Neural cell (in vitro differentiated cells): ENCODE results near the gene FAM53B. TPM values are rescaled to one million over a fixed set of nuclear protein-coding genes. Genes with fewer than 3 reads are reported as not detected.

ENCODE experiments used
- H2AFZ ChIP-seq: fragments of 200-600, 300-800 bp; sonication (generic), shearing (Covaris generic); 2 replicates; pipeline ENCODE4 v1.6.0; 2014; ENCODE audit warnings: low read depth, mild to moderate bottlenecking, antibody characterized with exemption, low read length, moderate library complexity
- H3F3A ChIP-seq: fragments of 200-600 bp; shearing (Covaris generic); 2 replicates; pipeline ENCODE4 v1.6.1; 2016; ENCODE audit warnings: mild to moderate bottlenecking, moderate library complexity, mixed read lengths, antibody characterized with exemption, low read length; ENCODE audit not compliant: insufficient read depth, poor library complexity, severe bottlenecking
- H3K27ac ChIP-seq: fragments of 200-600, 300-800 bp; sonication (generic), shearing (Covaris generic); 2 replicates; pipeline ENCODE4 v1.5.1; 2014; ENCODE audit warnings: mild to moderate bottlenecking, low read length, moderate library complexity
- H3K27me3 ChIP-seq: fragments of 300-800, 200-600 bp; sonication (generic), shearing (Covaris generic); 2 replicates; pipeline ENCODE4 v1.6.0; 2014; ENCODE audit warnings: mild to moderate bottlenecking, low read depth, low read length, moderate library complexity; ENCODE audit not compliant: insufficient read depth
- H3K36me3 ChIP-seq: fragments of 300-800, 200-600 bp; sonication (generic), shearing (Covaris generic); 2 replicates; pipeline ENCODE4 v1.5.1; 2014; ENCODE audit warnings: mild to moderate bottlenecking, antibody characterized with exemption, low read length, moderate library complexity; ENCODE audit not compliant: insufficient read depth
- H3K4me2 ChIP-seq: fragments of 300-800, 200-600 bp; sonication (generic), shearing (Covaris generic); 2 replicates; pipeline ENCODE4 v1.6.0; 2014; ENCODE audit warnings: mild to moderate bottlenecking, low read length
- H3K4me3 ChIP-seq: fragments of 300-800, 200-600 bp; sonication (generic), shearing (Covaris generic); 2 replicates; pipeline ENCODE4 v1.5.1; 2014; ENCODE audit warnings: mild to moderate bottlenecking, low read length, moderate library complexity
- H3K79me2 ChIP-seq: fragments of 200-600 bp; shearing (Covaris generic); replicated peaks from 2 replicates; pipeline ENCODE4 v1.6.0; 2014; ENCODE audit warnings: mild to moderate bottlenecking, low read length, moderate library complexity; ENCODE audit not compliant: insufficient read depth
- H3K9ac ChIP-seq: fragments of 300-800, 200-600 bp; sonication (generic), shearing (Covaris generic); 2 replicates; pipeline ENCODE4 v1.6.1; 2016; ENCODE audit warnings: mild to moderate bottlenecking, low read length, mixed read lengths
- H3K9me2 ChIP-seq: fragments of 200-600 bp; shearing (Covaris generic); 2 replicates; pipeline ENCODE4 v1.6.1; 2016; ENCODE audit warnings: mild to moderate bottlenecking, low read length, mixed read lengths; ENCODE audit not compliant: insufficient read depth
- H3K9me3 ChIP-seq: fragments of 200-600, 300-800 bp; sonication (generic), shearing (Covaris generic); 2 replicates; pipeline ENCODE4 v1.6.1; 2016; ENCODE audit warnings: mild to moderate bottlenecking, mixed run types, low read length, moderate library complexity, mixed read lengths
- H4K20me1 ChIP-seq: fragments of 200-600 bp; shearing (Covaris generic); 2 replicates; pipeline ENCODE4 v1.6.1; 2016; ENCODE audit warnings: mild to moderate bottlenecking, mixed run types; ENCODE audit not compliant: insufficient read depth
- EP300 ChIP-seq: fragments of 450-650 bp; conservative IDR thresholded peaks from 2 replicates; pipeline ENCODE4 v1.6.1; 2014; ENCODE audit warnings: antibody characterized with exemption, mild to moderate bottlenecking, moderate library complexity; ENCODE audit not compliant: poor library complexity, severe bottlenecking
- EZH2 ChIP-seq: fragments of 200-600, 300-800 bp; shearing (Covaris generic), sonication (generic); IDR thresholded peaks from 2 replicates; pipeline ENCODE4 v1.6.1; 2014; ENCODE audit warnings: antibody characterized with exemption, low read length, borderline replicate concordance, mild to moderate bottlenecking; ENCODE audit not compliant: insufficient read depth, poor library complexity, severe bottlenecking
- MXI1 ChIP-seq: fragments of 450-650 bp; conservative IDR thresholded peaks from 2 replicates; pipeline ENCODE4 v1.6.1; 2014; ENCODE audit warnings: antibody characterized with exemption, mild to moderate bottlenecking; ENCODE audit not compliant: poor library complexity, severe bottlenecking
- POLR2AphosphoS5 ChIP-seq: IDR thresholded peaks from 2 replicates; pipeline ENCODE4 v1.6.1; 2012
- RAD21 ChIP-seq: fragments of 450-650 bp; conservative IDR thresholded peaks from 2 replicates; pipeline ENCODE4 v1.6.1; 2014; ENCODE audit warnings: antibody characterized with exemption, mild to moderate bottlenecking, moderate library complexity
- SMC3 ChIP-seq: fragments of 450-650 bp; conservative IDR thresholded peaks from 2 replicates; pipeline ENCODE4 v1.6.1; 2014; ENCODE audit warnings: antibody characterized with exemption, mild to moderate bottlenecking, moderate library complexity; ENCODE audit not compliant: poor library complexity
- TAF1 ChIP-seq: IDR thresholded peaks from 2 replicates; pipeline ENCODE4 v1.6.1; 2012; ENCODE audit warnings: low read depth
- polyA plus RNA-seq: library from polyadenylated mRNA; depleted of rRNA; stranded (reverse); fragments of >200 nt; gene quantifications from 2 replicates; pipeline ENCODE4 v1.2.3, GENCODE V29; 2014
- TF ChIP-seq, protein P1 (sequence below): fragments of 450-650 bp; IDR thresholded peaks from 2 replicates; pipeline ENCODE4 v1.5.1; 2014; ENCODE audit warnings: antibody characterized with exemption, mild to moderate bottlenecking, moderate library complexity; ENCODE audit not compliant: poor library complexity, severe bottlenecking
- TF ChIP-seq, protein P2 (sequence below): IDR thresholded peaks from 2 replicates; pipeline ENCODE4 v1.6.1; 2012; ENCODE audit warnings: borderline replicate concordance

FAM53B gene
- polyA plus RNA-seq, 1 donor from 2014 or later = 21.8 TPM

DNA sequence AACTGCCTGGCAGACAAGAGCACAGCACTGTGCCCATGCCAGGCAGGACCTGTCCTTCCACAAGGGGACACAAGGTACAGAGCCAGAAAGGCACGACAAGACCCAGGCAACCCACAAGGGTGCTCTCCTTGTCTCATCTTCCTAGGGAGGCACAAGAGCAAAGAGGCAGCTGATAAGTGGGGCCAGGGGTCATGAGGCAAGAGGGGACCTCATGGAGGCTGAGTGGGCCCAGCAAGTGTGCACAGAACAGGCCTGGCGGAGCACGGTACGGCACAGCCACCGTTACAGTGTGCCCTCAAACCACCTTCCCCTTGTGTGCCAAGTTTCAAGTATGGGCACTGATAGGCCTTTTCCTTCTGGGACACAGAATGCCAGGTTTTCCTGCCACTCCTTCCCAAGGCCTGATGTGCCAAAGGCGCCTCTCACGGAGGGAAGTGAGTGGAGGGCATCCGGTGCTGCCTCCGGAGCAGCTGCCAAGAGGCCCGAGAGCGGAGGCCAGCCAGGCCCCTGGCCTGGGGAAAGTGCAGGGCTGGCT lies 75.6 kb downstream of the FAM53B start:
- Histone ChIP-seq H3K9me3 (no peaks in the 10 kb centered on the region), H3K36me3 (no peaks in the 10 kb centered on the region), H3F3A (no peaks in the 10 kb centered on the region), H3K9me2 (no peaks in the 10 kb centered on the region), H3K27ac (no peak overlapping the region), H3K4me2 (no peak overlapping the region), H2AFZ (no peak overlapping the region), H3K4me3 (no peak overlapping the region), H3K27me3 (no peaks in the 10 kb centered on the region), H3K9ac (no peak overlapping the region), H4K20me1 (peaks cover 3% of the 10 kb centered on the region), H3K79me2 (no peaks in the 10 kb centered on the region)
- TF ChIP-seq MXI1 (no peak), SMC3 (no peak), EZH2 (no peak), POLR2AphosphoS5 (no peak), TAF1 (no peak), EP300 (no peak), RAD21 (no peak)
- TF ChIP-seq, protein P1, sequence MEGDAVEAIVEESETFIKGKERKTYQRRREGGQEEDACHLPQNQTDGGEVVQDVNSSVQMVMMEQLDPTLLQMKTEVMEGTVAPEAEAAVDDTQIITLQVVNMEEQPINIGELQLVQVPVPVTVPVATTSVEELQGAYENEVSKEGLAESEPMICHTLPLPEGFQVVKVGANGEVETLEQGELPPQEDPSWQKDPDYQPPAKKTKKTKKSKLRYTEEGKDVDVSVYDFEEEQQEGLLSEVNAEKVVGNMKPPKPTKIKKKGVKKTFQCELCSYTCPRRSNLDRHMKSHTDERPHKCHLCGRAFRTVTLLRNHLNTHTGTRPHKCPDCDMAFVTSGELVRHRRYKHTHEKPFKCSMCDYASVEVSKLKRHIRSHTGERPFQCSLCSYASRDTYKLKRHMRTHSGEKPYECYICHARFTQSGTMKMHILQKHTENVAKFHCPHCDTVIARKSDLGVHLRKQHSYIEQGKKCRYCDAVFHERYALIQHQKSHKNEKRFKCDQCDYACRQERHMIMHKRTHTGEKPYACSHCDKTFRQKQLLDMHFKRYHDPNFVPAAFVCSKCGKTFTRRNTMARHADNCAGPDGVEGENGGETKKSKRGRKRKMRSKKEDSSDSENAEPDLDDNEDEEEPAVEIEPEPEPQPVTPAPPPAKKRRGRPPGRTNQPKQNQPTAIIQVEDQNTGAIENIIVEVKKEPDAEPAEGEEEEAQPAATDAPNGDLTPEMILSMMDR = no peak
- TF ChIP-seq, protein P2, sequence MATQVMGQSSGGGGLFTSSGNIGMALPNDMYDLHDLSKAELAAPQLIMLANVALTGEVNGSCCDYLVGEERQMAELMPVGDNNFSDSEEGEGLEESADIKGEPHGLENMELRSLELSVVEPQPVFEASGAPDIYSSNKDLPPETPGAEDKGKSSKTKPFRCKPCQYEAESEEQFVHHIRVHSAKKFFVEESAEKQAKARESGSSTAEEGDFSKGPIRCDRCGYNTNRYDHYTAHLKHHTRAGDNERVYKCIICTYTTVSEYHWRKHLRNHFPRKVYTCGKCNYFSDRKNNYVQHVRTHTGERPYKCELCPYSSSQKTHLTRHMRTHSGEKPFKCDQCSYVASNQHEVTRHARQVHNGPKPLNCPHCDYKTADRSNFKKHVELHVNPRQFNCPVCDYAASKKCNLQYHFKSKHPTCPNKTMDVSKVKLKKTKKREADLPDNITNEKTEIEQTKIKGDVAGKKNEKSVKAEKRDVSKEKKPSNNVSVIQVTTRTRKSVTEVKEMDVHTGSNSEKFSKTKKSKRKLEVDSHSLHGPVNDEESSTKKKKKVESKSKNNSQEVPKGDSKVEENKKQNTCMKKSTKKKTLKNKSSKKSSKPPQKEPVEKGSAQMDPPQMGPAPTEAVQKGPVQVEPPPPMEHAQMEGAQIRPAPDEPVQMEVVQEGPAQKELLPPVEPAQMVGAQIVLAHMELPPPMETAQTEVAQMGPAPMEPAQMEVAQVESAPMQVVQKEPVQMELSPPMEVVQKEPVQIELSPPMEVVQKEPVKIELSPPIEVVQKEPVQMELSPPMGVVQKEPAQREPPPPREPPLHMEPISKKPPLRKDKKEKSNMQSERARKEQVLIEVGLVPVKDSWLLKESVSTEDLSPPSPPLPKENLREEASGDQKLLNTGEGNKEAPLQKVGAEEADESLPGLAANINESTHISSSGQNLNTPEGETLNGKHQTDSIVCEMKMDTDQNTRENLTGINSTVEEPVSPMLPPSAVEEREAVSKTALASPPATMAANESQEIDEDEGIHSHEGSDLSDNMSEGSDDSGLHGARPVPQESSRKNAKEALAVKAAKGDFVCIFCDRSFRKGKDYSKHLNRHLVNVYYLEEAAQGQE = no peak

DNA sequence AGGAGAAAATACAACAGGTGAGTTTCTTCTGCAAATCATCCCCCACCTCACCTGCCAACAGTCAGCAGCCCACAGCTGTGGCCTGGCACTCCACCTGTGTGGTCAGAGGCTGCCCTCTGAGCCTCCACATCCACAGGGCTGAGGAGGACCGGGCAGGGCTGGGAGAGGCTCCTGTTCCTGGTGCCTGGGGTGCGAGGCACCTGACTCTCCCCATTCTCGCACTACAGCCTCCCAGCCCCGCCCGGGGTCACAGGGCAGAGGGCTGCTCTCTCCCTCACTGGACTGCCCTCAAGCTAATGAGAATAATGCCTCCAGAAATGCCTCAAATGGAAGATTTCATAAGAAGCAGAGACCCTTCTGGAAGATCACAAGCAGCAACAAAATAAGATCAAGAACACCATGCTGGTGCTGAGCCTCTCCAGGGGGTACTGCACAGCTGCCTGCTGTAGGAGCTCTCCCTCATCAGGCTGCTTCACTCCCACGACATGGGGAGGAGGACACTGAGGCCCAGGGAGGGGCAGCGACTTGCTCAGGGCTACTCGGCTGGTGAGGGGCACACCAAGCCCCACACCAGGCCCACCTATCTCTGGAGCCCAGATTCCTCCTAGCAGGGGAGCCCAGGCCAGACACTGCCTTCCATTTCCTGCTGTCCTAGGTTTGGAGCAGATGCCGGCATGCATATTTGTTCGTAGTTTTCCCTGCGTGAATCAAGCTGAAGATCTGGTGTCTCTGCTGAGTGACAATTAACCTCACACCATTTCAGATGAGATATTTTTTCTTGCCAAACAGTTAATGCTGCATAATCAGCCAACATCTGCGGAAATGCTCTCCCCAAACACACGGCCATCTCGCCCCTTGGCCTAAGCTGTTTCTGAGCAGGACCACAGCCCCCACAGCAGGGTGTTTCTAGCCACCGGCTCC lies 76.5 kb downstream of the FAM53B start:
- H2AFZ ChIP-seq = no peak overlapping the region
- no peaks in the 10 kb centered on the region for H3K9me2 ChIP-seq
- H3K4me2 ChIP-seq = no peak overlapping the region
- no peaks in the 10 kb centered on the region for H3K79me2 ChIP-seq
- TF ChIP-seq, protein P1 = no peak
- TF ChIP-seq TAF1 = no peak
- no peak for TF ChIP-seq SMC3
- no peak for TF ChIP-seq MXI1
- no peak for TF ChIP-seq EP300
- TF ChIP-seq, protein P2 = no peak
- no peak for TF ChIP-seq POLR2AphosphoS5
- no peaks in the 10 kb centered on the region for H3F3A ChIP-seq
- H3K27ac ChIP-seq = no peak overlapping the region
- H3K27me3 ChIP-seq = no peaks in the 10 kb centered on the region
- H3K36me3 ChIP-seq = no peaks in the 10 kb centered on the region
- H3K9ac ChIP-seq = no peak overlapping the region
- peaks cover 3% of the 10 kb centered on the region for H4K20me1 ChIP-seq
- H3K9me3 ChIP-seq = no peaks in the 10 kb centered on the region
- H3K4me3 ChIP-seq = no peak overlapping the region
